HepG2 (cell line): Measurements from ENCODE around the gene CXCR5. TPM values are rescaled to one million over a fixed set of nuclear protein-coding genes. Genes with fewer than 3 reads are reported as not detected.

Experiments used
- ATF2 ChIP-seq: sonication (generic); formaldehyde crosslinking; IDR thresholded peaks from 2 replicates; pipeline ENCODE4 v1.4.0; 2020; ENCODE audit warnings: missing genetic modification reagents
- FOSL2 ChIP-seq: sonication (generic); formaldehyde crosslinking; IDR thresholded peaks from 2 replicates; pipeline ENCODE4 v1.4.0; 2020; ENCODE audit warnings: missing genetic modification reagents
- HMGA1 ChIP-seq: sonication (generic); formaldehyde crosslinking; conservative IDR thresholded peaks from 2 replicates; pipeline ENCODE4 v1.4.0; 2020; ENCODE audit warnings: missing genetic modification reagents
- MTA1 ChIP-seq: sonication (generic); formaldehyde crosslinking; IDR thresholded peaks from 2 replicates; pipeline ENCODE4 v1.4.0; 2020; ENCODE audit warnings: missing genetic modification reagents, mild to moderate bottlenecking, borderline replicate concordance
- MYNN ChIP-seq: sonication (generic); formaldehyde crosslinking; IDR thresholded peaks from 2 replicates; pipeline ENCODE4 v1.4.0; 2020; ENCODE audit warnings: mild to moderate bottlenecking, low read depth, missing genetic modification reagents
- PRPF4 ChIP-seq: fragments of 200-400 bp; formaldehyde crosslinking; IDR thresholded peaks from 2 replicates; pipeline ENCODE4 v1.6.1; 2016; ENCODE audit warnings: low read length, low read depth; ENCODE audit not compliant: poor library complexity, severe bottlenecking
- RAD21 ChIP-seq: fragments of 450-650 bp; formaldehyde crosslinking; IDR thresholded peaks from 2 replicates; pipeline ENCODE4 v1.5.0; 2020; ENCODE audit warnings: mild to moderate bottlenecking
- RBM39 ChIP-seq: fragments of 200-400 bp; formaldehyde crosslinking; IDR thresholded peaks from one replicate; pipeline ENCODE4 v1.6.1; 2018; ENCODE audit warnings: antibody characterized with exemption, mild to moderate bottlenecking, low read depth, low read length; ENCODE audit not compliant: poor library complexity, severe bottlenecking
- RCOR2 ChIP-seq: IDR thresholded peaks from 2 replicates; pipeline ENCODE4 v1.6.1; 2016; ENCODE audit warnings: missing biosample characterization, missing genetic modification reagents
- SALL1 ChIP-seq: sonication (generic); formaldehyde crosslinking; IDR thresholded peaks from 2 replicates; pipeline ENCODE4 v1.8.0; 2022; ENCODE audit warnings: mild to moderate bottlenecking, missing genetic modification reagents
- SSRP1 ChIP-seq: IDR thresholded peaks from 2 replicates; pipeline ENCODE4 v1.6.1; 2016; ENCODE audit warnings: control low read depth
- TBL1XR1 ChIP-seq: fragments of 150-350 bp; IDR thresholded peaks from 2 replicates; pipeline ENCODE4 v1.6.1; 2014; ENCODE audit warnings: borderline replicate concordance, low read length; ENCODE audit not compliant: partially characterized antibody
- ZBTB46 ChIP-seq: sonication (generic); formaldehyde crosslinking; IDR thresholded peaks from 2 replicates; pipeline ENCODE4 v1.4.0; 2020; ENCODE audit warnings: mild to moderate bottlenecking, missing genetic modification reagents, borderline replicate concordance
- ZFP37 ChIP-seq: sonication (generic); formaldehyde crosslinking; IDR thresholded peaks from 2 replicates; pipeline ENCODE4 v1.4.0; 2020; ENCODE audit warnings: missing genetic modification reagents, borderline replicate concordance
- ZNF331 ChIP-seq: sonication (generic); formaldehyde crosslinking; IDR thresholded peaks from 2 replicates; pipeline ENCODE4 v1.4.0; 2020; ENCODE audit warnings: missing genetic modification reagents
- ZNF883 ChIP-seq: sonication (generic); formaldehyde crosslinking; IDR thresholded peaks from 2 replicates; pipeline ENCODE4 v1.5.1; 2020; ENCODE audit warnings: mild to moderate bottlenecking, missing genetic modification reagents; ENCODE audit errors: not compliant biosample characterization
- polyA plus RNA-seq, 8 experiments: library from polyadenylated mRNA; depleted of rRNA in 3 of 8; stranded (reverse) in 7 of 8; unstranded in 1 of 8; fragments of >200 nt; fragmentation: Illumina TruSeq in 4 of 8; extraction: Trizol in 4 of 8; gene quantifications; 2 replicates each; pipeline versions ENCODE4 v1.2.1 to v1.2.3, GENCODE V29; 2011 to 2016; ENCODE audit warnings: low read depth in 4 of 8, missing spikeins in 1 of 8, mixed read lengths in 1 of 8; ENCODE audit not compliant: insufficient read depth in 1 of 8
- total RNA-seq, 5 experiments: library from RNA; depleted of rRNA; stranded (reverse); fragments of >200 nt; fragmentation: Illumina TruSeq; extraction: Trizol; gene quantifications; 2 replicates each; pipeline ENCODE4 v1.2.3, GENCODE V29; 2016; ENCODE audit warnings: low read depth in 1 of 5
- TF ChIP-seq, protein P1 (sequence below): sonication (generic); formaldehyde crosslinking; IDR thresholded peaks from 2 replicates; pipeline ENCODE4; 2020; ENCODE audit warnings: missing genetic modification reagents, mild to moderate bottlenecking, borderline replicate concordance
- TF ChIP-seq, protein P2 (sequence below), 2 experiments: fragments of 450-650 bp in 1 of 2; sonication (generic) in 1 of 2; formaldehyde crosslinking; IDR thresholded peaks; 2 replicates each; pipeline versions ENCODE4 v1.5.0 to v1.8.0; 2020 to 2022; ENCODE audit warnings: mild to moderate bottlenecking in 1 of 2, missing genetic modification reagents in 1 of 2

Gene CXCR5
- total and polyA plus RNA-seq, 2 of the 13 experiments (the other 11 are each of a cell fraction or from before 2014, with no cell fraction given): not detected

- TF ChIP-seq, protein P1, sequence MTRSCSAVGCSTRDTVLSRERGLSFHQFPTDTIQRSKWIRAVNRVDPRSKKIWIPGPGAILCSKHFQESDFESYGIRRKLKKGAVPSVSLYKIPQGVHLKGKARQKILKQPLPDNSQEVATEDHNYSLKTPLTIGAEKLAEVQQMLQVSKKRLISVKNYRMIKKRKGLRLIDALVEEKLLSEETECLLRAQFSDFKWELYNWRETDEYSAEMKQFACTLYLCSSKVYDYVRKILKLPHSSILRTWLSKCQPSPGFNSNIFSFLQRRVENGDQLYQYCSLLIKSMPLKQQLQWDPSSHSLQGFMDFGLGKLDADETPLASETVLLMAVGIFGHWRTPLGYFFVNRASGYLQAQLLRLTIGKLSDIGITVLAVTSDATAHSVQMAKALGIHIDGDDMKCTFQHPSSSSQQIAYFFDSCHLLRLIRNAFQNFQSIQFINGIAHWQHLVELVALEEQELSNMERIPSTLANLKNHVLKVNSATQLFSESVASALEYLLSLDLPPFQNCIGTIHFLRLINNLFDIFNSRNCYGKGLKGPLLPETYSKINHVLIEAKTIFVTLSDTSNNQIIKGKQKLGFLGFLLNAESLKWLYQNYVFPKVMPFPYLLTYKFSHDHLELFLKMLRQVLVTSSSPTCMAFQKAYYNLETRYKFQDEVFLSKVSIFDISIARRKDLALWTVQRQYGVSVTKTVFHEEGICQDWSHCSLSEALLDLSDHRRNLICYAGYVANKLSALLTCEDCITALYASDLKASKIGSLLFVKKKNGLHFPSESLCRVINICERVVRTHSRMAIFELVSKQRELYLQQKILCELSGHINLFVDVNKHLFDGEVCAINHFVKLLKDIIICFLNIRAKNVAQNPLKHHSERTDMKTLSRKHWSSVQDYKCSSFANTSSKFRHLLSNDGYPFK (CRISPR knock-in tag): 0 out of 2 replicates have a peak, but pooled peaks have one; percentile 29
- TF ChIP-seq ZBTB46 (CRISPR knock-in tag) (no peak), SSRP1 (peak; percentile 71; the same call in 1 of the 2 replicates), MTA1 (peak; percentile 6; the same call in 1 of the 2 replicates), FOSL2 (peak; percentile 54), ATF2 (CRISPR knock-in tag) (peak; percentile 72), SALL1 (CRISPR knock-in tag) (peak; percentile 62; the same call in 1 of the 2 replicates), MYNN (CRISPR knock-in tag) (peak; percentile 99), RAD21 (peak; percentile 99), RBM39 (no peak), RCOR2 (CRISPR knock-in tag) (no peak), ZFP37 (CRISPR knock-in tag) (no peak), ZNF883 (CRISPR knock-in tag) (peak; percentile 48), TBL1XR1 (no peak), ZNF331 (0 out of 2 replicates have a peak, but pooled peaks have one; percentile 40), PRPF4 (no peak), HMGA1 (CRISPR knock-in tag) (no peak)
- TF ChIP-seq, protein P2, sequence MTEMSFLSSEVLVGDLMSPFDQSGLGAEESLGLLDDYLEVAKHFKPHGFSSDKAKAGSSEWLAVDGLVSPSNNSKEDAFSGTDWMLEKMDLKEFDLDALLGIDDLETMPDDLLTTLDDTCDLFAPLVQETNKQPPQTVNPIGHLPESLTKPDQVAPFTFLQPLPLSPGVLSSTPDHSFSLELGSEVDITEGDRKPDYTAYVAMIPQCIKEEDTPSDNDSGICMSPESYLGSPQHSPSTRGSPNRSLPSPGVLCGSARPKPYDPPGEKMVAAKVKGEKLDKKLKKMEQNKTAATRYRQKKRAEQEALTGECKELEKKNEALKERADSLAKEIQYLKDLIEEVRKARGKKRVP (CRISPR knock-in tag; IDR thresholded peaks at IDR 0.05): no peak
Measured at GRCh38 chr11:118907051-118908042, 23.7 kb downstream of the CXCR5 start (continued).
